Duodenal mucosa (tissue), 2 donors: Measurements from ENCODE around the gene EP400.
"Not testable (repeated sequence)": the region's sequence is repeated elsewhere in the genome, so short reads cannot be mapped to it uniquely, and the experiment has no call there.

Experiments
- H3K27ac ChIP-seq: one replicate; pipeline ENCODE4 v1.7.0; 2013; ENCODE audit warnings: low read depth, low read length
- H3K27me3 ChIP-seq, 2 donors: one replicate each; pipeline ENCODE4 v1.7.0; 2013; ENCODE audit warnings: low read length in 2 of 2, control low read depth in 1 of 2; ENCODE audit not compliant: insufficient read depth in 2 of 2, control insufficient read depth in 1 of 2
- H3K36me3 ChIP-seq, 2 donors: one replicate each; pipeline ENCODE4 v1.7.0; 2013; ENCODE audit warnings: low read length in 2 of 2, control low read depth in 1 of 2; ENCODE audit not compliant: insufficient read depth in 2 of 2, control insufficient read depth in 1 of 2
- H3K4me1 ChIP-seq, 2 donors: one replicate each; pipeline ENCODE4 v1.7.0; 2013; ENCODE audit warnings: low read length in 2 of 2, control low read depth in 1 of 2; ENCODE audit not compliant: insufficient read depth in 2 of 2, control insufficient read depth in 1 of 2
- H3K4me3 ChIP-seq, 2 donors: one replicate each; pipeline ENCODE4 v1.7.0; 2013; ENCODE audit warnings: low read length in 2 of 2, low read depth in 1 of 2
- H3K9ac ChIP-seq, 2 donors: one replicate each; pipeline ENCODE4 v1.7.0; 2013; ENCODE audit warnings: low read length in 2 of 2, low read depth in 1 of 2
- H3K9me3 ChIP-seq, 2 donors: one replicate each; pipeline ENCODE4 v1.7.0; 2013; ENCODE audit warnings: low read length in 2 of 2, control low read depth in 1 of 2; ENCODE audit not compliant: control insufficient read depth in 1 of 2

The EP400 gene

GRCh38 chr12:132043770-132044467 is 94.2 kb downstream of the EP400 start:
- H3K27me3 ChIP-seq, result no peaks in the 10 kb centered on the region
- H3K36me3 ChIP-seq, result peaks cover 36 to 76% of the 10 kb centered on the region in 2 donors
- no peak overlapping the region for H3K9ac ChIP-seq
- no peak overlapping the region for H3K27ac ChIP-seq
- no peaks in the 10 kb centered on the region for H3K9me3 ChIP-seq
- H3K4me3 ChIP-seq, result no peak overlapping the region
- no peaks in the 10 kb centered on the region for H3K4me1 ChIP-seq

GRCh38 chr12:132044661-132045412 is 95.1 kb downstream of the EP400 start:
- H3K27ac ChIP-seq, result no peak overlapping the region
- no peak overlapping the region for H3K9ac ChIP-seq
- no peaks in the 10 kb centered on the region for H3K27me3 ChIP-seq
- peaks cover 40 to 76% of the 10 kb centered on the region in 2 donors for H3K36me3 ChIP-seq
- H3K9me3 ChIP-seq, result no peaks in the 10 kb centered on the region
- H3K4me3 ChIP-seq, result no peak overlapping the region
- H3K4me1 ChIP-seq, result no peaks in the 10 kb centered on the region

GRCh38 chr12:132045751-132046150 is 96.0 kb downstream of the EP400 start:
- H3K27ac ChIP-seq, result no peak overlapping the region
- no peaks in the 10 kb centered on the region for H3K27me3 ChIP-seq
- no peaks in the 10 kb centered on the region for H3K9me3 ChIP-seq
- H3K36me3 ChIP-seq, result peaks cover 44 to 78% of the 10 kb centered on the region in 2 donors
- H3K9ac ChIP-seq, result no peak overlapping the region
- H3K4me3 ChIP-seq, result no peak overlapping the region
- H3K4me1 ChIP-seq, result no peaks in the 10 kb centered on the region

DNA sequence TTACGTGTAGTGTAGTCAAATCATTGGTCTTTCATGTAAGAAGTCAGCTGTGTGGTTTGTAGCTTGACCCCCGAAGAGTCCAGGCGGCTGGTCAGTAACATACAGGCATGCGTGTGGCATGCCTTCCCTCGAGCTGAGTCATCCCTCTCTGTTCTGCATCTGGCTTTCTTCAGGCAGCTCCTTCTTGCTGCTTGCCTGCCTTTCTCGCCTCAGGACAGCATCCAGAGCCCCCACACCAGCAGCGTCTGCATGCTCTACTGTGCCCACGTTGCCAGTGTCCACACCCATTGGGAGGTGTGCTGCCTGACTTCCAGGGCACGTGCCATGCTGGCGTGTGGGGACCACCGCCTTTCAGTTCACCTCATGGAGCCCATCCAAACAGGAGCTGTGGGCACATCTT is 96.8 kb downstream of the EP400 start:
- H3K4me3 ChIP-seq, result no peak overlapping the region
- H3K9ac ChIP-seq, result no peak overlapping the region
- no peak overlapping the region for H3K27ac ChIP-seq
- H3K27me3 ChIP-seq, result no peaks in the 10 kb centered on the region
- H3K9me3 ChIP-seq, result no peaks in the 10 kb centered on the region
- H3K4me1 ChIP-seq, result no peaks in the 10 kb centered on the region
- peaks cover 49 to 80% of the 10 kb centered on the region in 2 donors for H3K36me3 ChIP-seq

- H3K36me3 ChIP-seq, result peaks cover 49 to 79% of the 10 kb centered on the region in 2 donors
- H3K27ac ChIP-seq, H3K4me1 ChIP-seq, H3K4me3 ChIP-seq, H3K9me3 ChIP-seq, H3K9ac ChIP-seq, H3K27me3 ChIP-seq: not testable (repeated sequence)
Measured at GRCh38 chr12:132047630-132048029, 97.9 kb downstream of the EP400 start.

- H3K36me3 ChIP-seq, result peaks cover 52 to 76% of the 10 kb centered on the region in 2 donors
Measured at GRCh38 chr12:132049442-132049841, 99.7 kb downstream of the EP400 start.

DNA sequence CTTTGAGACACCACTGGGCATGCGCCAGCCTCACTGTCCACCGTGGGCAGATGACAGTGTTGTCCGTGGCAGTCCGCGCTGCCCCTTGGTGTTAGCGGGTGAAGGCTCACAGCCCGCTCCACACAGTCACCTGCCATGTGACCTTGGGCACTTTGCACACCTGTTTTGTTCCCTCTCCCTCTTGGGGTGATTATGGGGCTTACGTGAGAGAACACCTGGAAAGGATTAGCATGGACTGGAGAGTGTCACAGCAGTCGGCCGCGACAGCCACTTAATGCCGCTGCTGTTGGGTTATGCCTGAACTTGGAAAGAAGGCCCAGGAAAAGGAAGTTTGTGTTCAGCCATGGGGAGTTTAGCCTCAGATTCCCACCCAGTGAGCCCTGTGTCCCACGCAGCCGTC is 100.1 kb downstream of the EP400 start:
- H3K36me3 ChIP-seq, result peaks cover 51 to 76% of the 10 kb centered on the region in 2 donors
- H3K4me1 ChIP-seq, result no peaks in the 10 kb centered on the region
- H3K9me3 ChIP-seq, result no peaks in the 10 kb centered on the region
- no peak overlapping the region for H3K27ac ChIP-seq
- no peak overlapping the region for H3K9ac ChIP-seq
- no peak overlapping the region for H3K4me3 ChIP-seq
- no peaks in the 10 kb centered on the region for H3K27me3 ChIP-seq

More at GRCh38 chr12:132049442-132049841, 99.7 kb downstream of the EP400 start:
- Histone ChIP-seq H3K9me3 (no peaks in the 10 kb centered on the region), H3K9ac (no peak overlapping the region), H3K27me3 (no peaks in the 10 kb centered on the region), H3K4me1 (no peaks in the 10 kb centered on the region), H3K27ac (no peak overlapping the region), H3K4me3 (no peak overlapping the region)

DNA sequence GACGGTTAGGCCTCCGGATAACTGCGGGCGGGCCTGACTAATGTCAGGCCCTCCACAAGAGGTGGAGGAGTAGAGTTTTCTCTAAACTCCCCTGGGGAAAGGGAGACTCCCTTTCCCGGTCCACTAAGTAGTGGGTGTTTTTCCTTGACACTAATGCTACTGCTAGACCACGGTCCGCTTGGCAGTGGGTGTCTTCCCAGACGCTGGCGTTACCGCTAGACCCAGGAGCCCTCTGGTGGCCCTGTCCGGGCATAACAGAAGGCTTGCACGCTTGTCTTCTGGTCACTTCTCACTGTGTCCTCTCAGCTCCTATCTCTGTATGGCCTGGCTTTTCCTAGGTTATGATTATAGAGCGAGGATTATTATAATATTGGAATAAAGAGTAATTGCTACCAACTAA is 102.0 kb downstream of the EP400 start:
- not testable (repeated sequence) for H3K27me3 ChIP-seq, H3K27ac ChIP-seq, H3K4me3 ChIP-seq, H3K9me3 ChIP-seq, H3K9ac ChIP-seq, H3K4me1 ChIP-seq
- peaks cover 39 to 75% of the 10 kb centered on the region in 2 donors for H3K36me3 ChIP-seq

GRCh38 chr12:132052196-132052932 is 102.6 kb downstream of the EP400 start:
- Histone ChIP-seq H3K36me3 (peaks cover 46 to 77% of the 10 kb centered on the region in 2 donors), H3K4me1 (no peaks in the 10 kb centered on the region), H3K27ac (no peak overlapping the region), H3K4me3 (no peak overlapping the region), H3K27me3 (no peaks in the 10 kb centered on the region), H3K9me3 (no peaks in the 10 kb centered on the region), H3K9ac (no peak overlapping the region)
